ENCODE measurements around the gene UBL3.

Gene UBL3

DNA sequence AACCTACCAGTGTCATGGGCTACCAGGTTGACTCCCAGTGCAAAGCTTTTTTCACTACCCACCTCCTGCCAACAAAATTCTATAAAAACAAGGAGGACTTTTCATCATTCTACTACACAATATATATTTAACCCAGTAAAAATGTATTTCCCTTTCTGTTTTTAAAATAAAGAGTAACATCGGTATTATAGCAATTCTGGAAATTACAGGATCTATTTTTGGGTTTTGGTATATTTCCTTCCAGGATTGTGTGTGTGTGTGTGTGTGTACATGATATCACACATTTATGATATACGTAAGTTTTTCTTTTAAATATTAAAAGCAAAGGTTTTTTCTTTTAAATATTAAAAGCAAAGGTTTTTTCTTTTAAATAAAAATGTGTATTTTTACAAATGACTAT, 6.0 kb upstream of the UBL3 start:
- no peak for DNase-seq

- DNase-seq = no peak
Observed at GRCh38 chr13:29855784-29856183, 5.4 kb upstream of the UBL3 start.

- DNase-seq = no peak
Observed at GRCh38 chr13:29855009-29855408, 4.6 kb upstream of the UBL3 start.

DNA sequence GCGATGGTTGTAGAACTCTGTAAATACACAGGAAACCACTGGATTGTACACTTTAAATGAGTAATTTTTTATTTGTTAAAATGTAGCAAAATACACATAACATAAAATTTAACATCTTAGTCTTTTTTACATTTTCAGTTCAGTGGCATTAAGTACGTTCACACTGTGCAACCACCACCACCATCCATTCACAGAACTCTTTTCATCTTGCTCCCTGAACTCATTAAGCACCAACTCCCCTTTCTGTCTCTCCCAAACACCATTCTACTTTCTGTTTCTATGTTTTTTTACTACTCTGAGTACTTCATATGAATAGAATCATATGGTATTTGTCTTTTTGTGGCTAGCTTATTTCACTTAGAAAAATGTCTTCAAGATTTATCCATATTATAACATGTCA, 2.7 kb upstream of the UBL3 start:
- no peak for DNase-seq

DNA sequence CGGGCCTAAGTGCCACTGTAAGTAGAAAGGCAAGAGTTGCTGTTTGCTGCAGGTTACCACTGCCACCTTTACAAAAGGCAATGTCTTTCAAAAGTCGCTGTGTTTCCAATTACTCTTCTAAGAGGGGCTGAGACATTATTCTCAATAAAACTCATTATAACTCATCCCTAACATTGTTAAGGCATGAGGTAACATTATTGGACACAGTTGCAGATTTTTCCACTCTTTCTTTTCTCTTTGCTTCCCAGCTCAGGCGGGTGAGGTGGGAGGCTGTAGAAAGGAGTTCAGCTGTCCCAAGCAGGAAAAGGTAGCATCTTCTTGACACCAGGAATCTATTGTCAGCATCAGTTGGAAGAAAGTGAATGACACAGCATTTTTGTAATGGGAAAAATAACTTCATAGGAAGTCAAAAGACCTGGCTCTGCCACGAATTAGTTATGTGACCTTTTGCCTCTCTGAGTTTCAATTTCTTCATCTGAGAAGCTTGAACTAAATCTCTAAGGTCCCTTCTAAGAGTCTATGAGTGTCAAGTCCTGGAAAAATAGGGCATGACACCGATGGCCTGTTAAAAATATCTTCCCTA, 2.1 kb upstream of the UBL3 start:
- DNase-seq = no peak

GRCh38 chr13:29849731-29850212, 645 bp downstream of the UBL3 start:
- no peak for DNase-seq

DNA sequence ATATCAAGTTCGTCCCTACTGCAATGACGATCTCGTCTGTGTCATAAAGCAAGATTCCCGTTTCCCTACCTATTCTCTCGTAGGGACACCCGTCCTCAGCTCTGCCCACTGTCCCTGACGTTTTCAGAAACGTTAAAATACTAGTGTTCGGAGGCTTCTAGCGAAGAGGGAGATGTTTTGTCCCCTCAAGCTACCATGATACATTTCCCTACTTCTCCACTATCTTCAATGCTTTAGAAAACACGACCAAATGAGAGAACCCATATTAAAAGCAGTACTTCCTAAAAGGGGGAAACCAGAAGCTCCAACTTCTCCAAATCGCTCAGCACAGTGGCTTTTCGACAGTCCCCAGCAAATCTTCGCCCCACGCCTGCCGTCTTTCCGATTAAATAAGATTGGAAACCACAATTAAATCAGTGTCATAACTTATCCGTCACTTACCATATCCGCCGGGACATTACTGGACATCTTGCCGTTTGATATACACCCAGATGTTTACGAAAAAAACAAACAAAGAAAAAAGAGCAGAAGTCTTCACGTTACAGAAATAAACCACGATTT, 1.3 kb downstream of the UBL3 start:
- peak; percentile 55 for DNase-seq

- DNase-seq = peak; percentile 55
Observed at GRCh38 chr13:29847501-29847983, 2.9 kb downstream of the UBL3 start.

DNA sequence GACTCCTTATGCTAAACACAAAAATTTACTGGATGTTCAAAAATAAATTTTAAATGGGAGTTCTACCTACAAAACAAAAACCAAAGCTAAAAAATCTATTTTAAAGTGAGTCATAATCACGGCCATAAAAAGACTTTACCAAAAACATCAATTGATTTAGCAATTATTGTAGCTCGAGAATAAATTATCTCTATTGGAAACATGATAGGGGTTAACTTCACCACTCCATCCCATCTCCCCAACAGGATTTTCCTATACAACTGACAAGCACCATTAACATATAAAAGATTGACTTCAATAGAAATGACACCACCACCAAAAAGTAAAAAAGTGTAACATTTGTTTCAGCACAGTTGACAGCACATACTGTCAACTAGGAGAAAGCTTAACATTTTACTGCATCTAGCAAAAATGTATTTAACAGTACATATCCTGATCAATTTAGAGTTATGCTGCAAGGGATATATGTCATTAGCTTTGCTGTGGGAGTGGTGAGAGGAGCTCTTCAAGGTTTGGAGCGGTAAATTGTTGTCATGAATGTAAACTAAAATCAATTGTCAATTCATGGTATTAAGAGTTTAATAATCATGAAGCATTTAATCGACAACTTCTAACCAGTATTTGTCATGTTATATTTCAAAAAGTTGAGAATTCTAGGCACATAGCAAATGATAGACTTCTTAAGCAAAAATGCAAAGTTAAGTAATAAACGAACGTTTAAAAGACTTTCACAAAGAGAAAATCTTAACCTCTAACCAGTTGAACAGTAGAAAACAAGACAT, 3.8 kb downstream of the UBL3 start:
- no peak for DNase-seq

- no peak for DNase-seq
Observed at GRCh38 chr13:29845440-29846056, 4.9 kb downstream of the UBL3 start.

DNA sequence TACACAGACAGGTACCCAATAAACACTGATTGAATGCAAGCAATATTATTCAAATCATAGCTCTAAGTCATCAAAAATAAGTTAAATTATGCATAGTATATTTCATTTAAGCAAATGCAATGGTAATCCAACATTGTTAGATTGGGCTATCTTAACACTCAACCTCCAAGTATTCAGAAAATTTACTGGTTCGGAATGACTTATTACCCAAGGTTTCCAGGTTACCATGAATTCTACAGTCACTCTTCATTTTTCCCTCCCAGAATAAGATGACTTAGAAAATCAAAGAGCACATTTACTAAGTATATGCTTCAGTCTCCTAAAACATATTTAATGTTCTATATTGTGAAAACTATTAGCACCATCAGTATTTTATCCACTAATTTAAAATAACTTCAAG, 6.0 kb downstream of the UBL3 start:
- DNase-seq = no peak

DNA sequence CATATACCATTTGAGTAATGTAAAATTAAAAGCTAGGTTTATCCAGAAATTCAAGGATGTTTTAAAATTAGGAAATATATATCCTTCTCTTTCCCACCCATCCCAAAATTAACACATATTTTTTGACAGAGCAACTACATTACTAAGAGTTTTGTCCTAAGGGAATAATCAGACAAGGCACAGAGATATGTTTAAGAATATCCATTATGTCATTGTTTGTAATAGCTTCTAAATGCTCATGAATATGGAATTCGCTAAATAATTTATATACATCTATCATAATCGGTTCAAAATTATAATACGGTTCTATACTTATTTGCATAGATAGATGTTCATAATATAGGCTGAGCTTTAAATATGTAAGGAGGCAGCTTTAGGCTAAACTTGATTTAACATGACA, 9.8 kb downstream of the UBL3 start:
- no peak for DNase-seq

DNA sequence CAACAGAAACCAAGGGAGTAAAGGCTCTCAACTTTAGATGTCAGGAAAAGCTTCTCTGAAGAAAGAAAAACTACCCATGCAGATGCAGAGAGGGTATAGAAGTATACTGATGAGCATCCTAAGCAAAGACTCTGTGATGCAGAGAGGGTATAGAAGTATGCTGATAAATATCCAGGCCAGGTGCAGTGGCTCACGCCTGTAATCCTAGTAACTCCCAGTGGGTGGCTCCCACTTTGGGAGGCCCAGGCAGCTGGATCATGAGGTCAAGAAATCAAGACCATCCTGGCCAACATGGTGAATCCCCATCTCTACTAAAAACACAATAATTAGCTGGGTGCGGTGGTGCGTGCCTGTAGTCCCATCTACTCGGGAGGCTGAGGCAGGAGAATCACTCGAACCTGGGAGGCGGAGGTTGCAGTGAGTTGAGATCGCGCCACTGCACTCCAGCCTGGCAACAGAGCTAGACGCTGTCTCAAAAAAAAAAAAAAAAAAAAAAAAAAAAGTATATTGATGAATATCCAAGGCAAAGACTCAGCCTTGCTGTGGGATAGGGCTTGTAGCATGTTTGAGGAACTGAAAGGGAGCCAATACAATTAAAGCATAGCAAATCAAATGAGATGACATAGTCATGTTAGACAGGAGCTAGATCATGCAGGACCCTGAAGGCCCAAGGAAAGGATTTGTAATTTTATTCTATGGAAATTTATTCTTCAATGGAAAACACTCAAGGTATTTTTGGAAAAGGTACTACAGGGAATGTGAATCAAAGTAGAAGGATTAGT, 14.9 kb downstream of the UBL3 start:
- DNase-seq = no peak

DNA sequence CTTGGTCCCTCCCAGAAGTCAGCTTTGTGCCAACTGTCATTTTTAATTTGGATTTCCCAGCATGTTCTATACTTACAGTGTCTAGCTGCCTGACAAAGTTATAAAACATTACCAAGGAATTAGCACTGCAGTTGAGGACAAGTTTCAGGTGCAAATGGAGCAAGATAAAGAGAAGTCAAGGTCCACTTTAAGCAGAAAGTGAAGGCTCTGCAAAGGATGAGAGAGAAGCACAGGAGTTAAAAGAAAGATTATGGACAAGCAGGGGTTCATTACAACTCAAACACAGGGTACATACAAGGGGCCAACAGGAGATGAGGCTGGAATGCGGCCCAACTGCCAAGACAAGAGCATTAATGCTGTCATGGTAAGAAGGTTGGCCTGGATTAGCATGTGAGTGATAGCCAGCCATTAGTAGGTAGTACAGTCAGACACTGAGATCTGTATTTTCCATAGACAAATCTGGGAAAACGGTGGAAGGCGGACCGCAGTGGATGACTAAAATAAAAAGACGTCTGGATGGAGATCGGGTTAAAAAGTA, 17.6 kb downstream of the UBL3 start:
- DNase-seq = no peak

DNA sequence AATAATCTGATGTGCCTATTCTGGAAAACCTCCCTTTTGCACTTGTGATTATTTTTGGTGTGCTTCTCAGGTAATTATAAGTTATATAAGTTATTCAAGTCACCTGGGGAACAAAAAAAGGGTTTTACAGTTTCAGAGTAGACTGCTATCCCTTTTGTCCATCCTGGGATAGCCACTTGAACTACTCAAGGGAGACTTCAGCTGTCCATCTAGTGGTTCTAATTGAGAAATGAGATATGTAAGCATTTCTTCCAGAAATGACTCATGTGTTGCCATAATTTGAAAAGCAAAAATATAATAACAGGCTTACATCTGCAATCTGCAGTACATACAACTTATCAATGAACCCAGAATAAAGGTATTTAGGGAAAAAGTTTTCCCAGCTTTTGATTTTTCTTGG, 20.4 kb downstream of the UBL3 start:
- no peak for DNase-seq

GRCh38 chr13:29819143-29819542, 31.3 kb downstream of the UBL3 start:
- DNase-seq = no peak

DNA sequence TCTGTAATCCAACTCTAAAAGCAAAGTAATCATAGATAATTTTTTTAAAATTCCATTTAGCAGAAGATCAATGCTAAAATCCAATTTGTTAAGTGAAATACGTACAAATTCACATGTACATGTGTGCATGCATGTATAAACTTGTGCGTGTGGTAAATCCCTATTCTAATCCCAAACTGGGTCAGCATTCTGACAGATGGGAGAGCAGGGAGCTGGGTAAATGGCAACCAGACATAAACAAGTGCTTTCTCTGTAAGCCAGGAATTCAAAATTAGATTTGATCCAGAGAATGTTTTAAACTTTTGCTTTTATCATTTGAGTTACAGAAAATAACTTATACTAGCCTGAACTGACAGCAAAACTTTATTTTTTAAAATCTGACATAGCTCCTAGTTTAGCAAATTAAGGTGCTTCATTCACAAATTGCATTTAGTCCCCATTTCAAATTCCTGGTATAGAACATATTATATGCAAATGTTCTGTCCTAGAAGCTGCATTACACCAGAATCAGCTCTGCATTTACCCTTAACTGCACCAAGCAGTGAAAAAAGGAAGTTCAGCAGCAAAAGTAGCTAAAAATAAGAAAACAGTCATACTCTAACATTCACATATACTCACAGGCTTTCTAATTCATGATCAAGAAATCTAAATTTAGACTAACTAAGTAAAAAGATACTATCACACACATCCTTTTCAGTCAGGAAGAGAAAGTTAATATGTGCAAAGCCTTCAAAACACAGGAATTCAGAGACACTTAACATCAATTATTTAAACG, 32.6 kb downstream of the UBL3 start:
- DNase-seq = no peak

DNA sequence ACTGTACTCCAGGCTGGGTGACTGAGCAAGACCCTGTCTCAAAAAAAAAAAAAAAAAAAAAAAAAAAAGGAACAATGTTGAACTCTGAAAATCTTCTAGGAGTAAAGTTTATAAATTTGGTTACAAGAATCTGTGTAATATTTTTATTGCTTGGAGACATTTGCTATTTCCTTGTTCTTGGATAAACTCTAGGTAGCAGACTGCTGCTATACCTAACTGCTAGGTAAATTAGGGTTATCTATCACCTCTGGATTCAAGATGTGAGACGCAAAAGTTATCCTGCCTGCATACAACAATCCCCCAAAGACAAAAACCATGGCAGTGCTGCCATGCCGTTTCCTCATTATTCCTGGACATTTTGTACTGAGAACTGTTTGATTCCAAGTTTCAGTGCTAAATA, 33.7 kb downstream of the UBL3 start:
- DNase-seq = no peak

- no peak for DNase-seq
Observed at GRCh38 chr13:29815336-29815735, 35.1 kb downstream of the UBL3 start.

DNA sequence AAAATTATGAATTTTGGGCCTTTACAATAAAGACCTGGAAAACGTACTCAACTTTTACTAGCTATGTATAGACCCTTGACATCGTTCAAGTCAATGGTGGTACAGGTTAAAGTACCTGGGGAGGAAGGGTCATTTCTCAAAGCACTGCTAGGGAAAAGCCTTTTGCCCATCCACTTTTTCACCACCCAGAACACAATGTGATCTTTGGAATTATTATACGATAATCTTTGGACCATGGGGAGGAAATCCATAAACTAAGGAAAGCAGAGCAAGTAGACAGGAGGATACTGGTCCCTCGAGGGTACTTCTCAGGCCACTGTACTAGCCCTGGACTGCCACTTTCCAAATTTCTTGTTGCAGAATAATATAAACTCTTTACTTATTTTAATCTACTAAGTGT, 39.5 kb downstream of the UBL3 start:
- DNase-seq = no peak

GRCh38 chr13:29810145-29810742, 40.2 kb downstream of the UBL3 start:
- DNase-seq = no peak

- DNase-seq = no peak
Observed at GRCh38 chr13:29808264-29808663, 42.2 kb downstream of the UBL3 start.

All from SHP77 treated with DMSO at 0.1 percent for 48 hours (cell line).